B cell (primary cell): ENCODE measurements around the gene EDAR. TPM values are rescaled to one million over a fixed set of nuclear protein-coding genes. Genes with fewer than 3 reads are reported as not detected.

Source experiments
- ATAC-seq: fragments of 200-7000 bp; cut with Tn5 transposase; one replicate; pipeline ENCODE4 v1.10.0; 2021; ENCODE audit warnings: low read depth, mild to moderate bottlenecking, moderate number of reproducible peaks, moderate library complexity
- CTCF ChIA-PET: fragments of 350-600 bp; sonication (Branson Sonifier 250); formaldehyde crosslinking; loops from one replicate; lab custom pipeline; 2021; ENCODE audit warnings: antibody characterized with exemption, inconsistent platforms; lab: Charles Lee
- POLR2A ChIA-PET: fragments of 350-600 bp; sonication (Branson Sonifier 250); formaldehyde crosslinking; loops from one replicate; lab custom pipeline; 2021; ENCODE audit warnings: antibody characterized with exemption; lab: Charles Lee
- DNase-seq: peaks from one replicate; pipeline ENCODE4 v3.0.0; 2013
- H2AFZ ChIP-seq: 2 replicates; pipeline ENCODE4 v1.6.1; 2012; ENCODE audit warnings: mild to moderate bottlenecking, low read depth, low read length; ENCODE audit not compliant: insufficient read depth, poor library complexity, severe bottlenecking
- H3K27ac ChIP-seq, 2 donors: 1 replicate in 1 of 2; 2 replicates in 1 of 2; pipeline ENCODE4 v1.5.1; 2012 to 2013; ENCODE audit warnings: low read length in 2 of 2, mild to moderate bottlenecking in 2 of 2, moderate library complexity in 1 of 2
- H3K27me3 ChIP-seq, 4 experiments: fragments of 200-600 bp in 1 of 4; sonication (generic) in 1 of 4; replicated peaks in 1 of 4; 1 replicate in 2 of 4; 2 replicates in 2 of 4; pipeline versions ENCODE4 v1.6.1 to v1.7.0; 2013 to 2016; ENCODE audit warnings: low read length in 3 of 4, mild to moderate bottlenecking in 2 of 4, mixed read lengths in 1 of 4, moderate library complexity in 1 of 4; ENCODE audit not compliant: insufficient read depth in 4 of 4, control insufficient read depth in 3 of 4; ENCODE audit errors: control extremely low read depth in 1 of 4
- H3K36me3 ChIP-seq, 2 experiments: replicated peaks in 1 of 2; 1 replicate in 1 of 2; 2 replicates in 1 of 2; pipeline versions ENCODE4 v1.6.1 to v1.7.1; 2013; ENCODE audit warnings: low read length in 1 of 2; ENCODE audit not compliant: insufficient read depth in 2 of 2, control insufficient read depth in 1 of 2; ENCODE audit errors: control extremely low read depth in 1 of 2, extremely low read depth in 1 of 2
- H3K4me1 ChIP-seq, 2 donors: fragments of 200-600 bp in 1 of 2; sonication (generic) in 1 of 2; 1 replicate in 1 of 2; 2 replicates in 1 of 2; pipeline versions ENCODE4 v1.5.1 to v1.6.1; 2013 to 2017; ENCODE audit warnings: low read length in 2 of 2; ENCODE audit not compliant: control insufficient read depth in 2 of 2, insufficient read depth in 2 of 2
- H3K4me2 ChIP-seq: replicated peaks from 2 replicates; pipeline ENCODE3; 2012; ENCODE audit warnings: mild to moderate bottlenecking, low read depth, low read length; ENCODE audit not compliant: poor library complexity, severe bottlenecking
- H3K4me3 ChIP-seq, 5 experiments: fragments of 200-600 bp in 1 of 5; sonication (generic) in 1 of 5; 1 replicate in 3 of 5; 2 replicates in 2 of 5; pipeline versions ENCODE4 v1.5.1 to v1.7.0; 2011 to 2016; ENCODE audit warnings: low read length in 4 of 5, mild to moderate bottlenecking in 4 of 5, low read depth in 2 of 5, control low read depth in 1 of 5, moderate library complexity in 1 of 5; ENCODE audit not compliant: insufficient read depth in 1 of 5; ENCODE audit errors: control extremely low read depth in 1 of 5, extremely low read depth in 1 of 5
- H3K79me2 ChIP-seq: fragments of 200-600 bp; sonication (generic); one replicate; pipeline ENCODE4 v1.6.0; 2016; ENCODE audit warnings: low read length; ENCODE audit not compliant: control insufficient read depth, insufficient read depth
- H3K9ac ChIP-seq: fragments of 200-600 bp; sonication (generic); 2 replicates; pipeline ENCODE4 v1.6.1; 2017; ENCODE audit warnings: mild to moderate bottlenecking, low read length, moderate library complexity
- H3K9me3 ChIP-seq, 3 donors: one replicate each; pipeline versions ENCODE4 v1.6.1 to v1.7.1; 2013; ENCODE audit warnings: low read length in 2 of 3; ENCODE audit not compliant: control insufficient read depth in 2 of 3, insufficient read depth in 1 of 3; ENCODE audit errors: control extremely low read depth in 1 of 3
- H4K20me1 ChIP-seq: 2 replicates; pipeline ENCODE4 v1.6.0; 2012; ENCODE audit warnings: mild to moderate bottlenecking, low read length; ENCODE audit not compliant: insufficient read depth, control insufficient read depth, poor library complexity, severe bottlenecking
- H3K27ac Mint-ChIP-seq: one replicate; pipeline ENCODE4 v1.8.0; 2021; ENCODE audit warnings: mixed read lengths
- H3K27me3 Mint-ChIP-seq: one replicate; pipeline ENCODE4 v1.8.0; 2021; ENCODE audit warnings: mixed read lengths
- H3K4me1 Mint-ChIP-seq: one replicate; pipeline ENCODE4 v1.8.0; 2021; ENCODE audit warnings: mixed read lengths
- H3K4me3 Mint-ChIP-seq: one replicate; pipeline ENCODE4 v1.8.0; 2021; ENCODE audit warnings: mixed read lengths
- H3K9me3 Mint-ChIP-seq: one replicate; pipeline ENCODE4 v1.8.0; 2022; ENCODE audit warnings: mixed read lengths; ENCODE audit not compliant: insufficient read depth
- EZH2 ChIP-seq: IDR thresholded peaks from 2 replicates; pipeline ENCODE4 v1.6.1; 2012; ENCODE audit warnings: borderline replicate concordance, low read depth, mild to moderate bottlenecking, moderate library complexity, low read length; ENCODE audit not compliant: insufficient read depth, poor library complexity, severe bottlenecking
- WGBS: methylation state at CpG from one replicate; pipeline ENCODE4 v1.1.5; 2013; ENCODE audit warnings: missing lambda C conversion rate; ENCODE audit not compliant: insufficient coverage; 5-methylcytosine and 5-hydroxymethylcytosine counted together
- intact Hi-C: fragments of 100-400 bp; cut with micrococcal nuclease; formaldehyde crosslinking; loops from one replicate; pipeline ENCODE4 v1.10.0; 2022
- polyA plus RNA-seq: library from polyadenylated mRNA; depleted of rRNA; stranded (reverse); fragments of >200 nt; gene quantifications from 2 replicates; pipeline ENCODE4 v1.2.3, GENCODE V29; 2012
- total RNA-seq, 2 donors: library from RNA; stranded (reverse); fragments of 120-200 nt in 1 of 2; gene quantifications; 1 replicate in 1 of 2; 2 replicates in 1 of 2; pipeline versions ENCODE4 v1.2.3 to v1.2.4, GENCODE V29; 2013 to 2022
- TF ChIP-seq, protein P1 (sequence below): fragments of 200-600 bp; IDR thresholded peaks from one replicate; pipeline ENCODE4 v1.8.0; 2022; ENCODE audit warnings: antibody characterized with exemption, mild to moderate bottlenecking

The EDAR gene
- total and polyA plus RNA-seq, 2 donors (not counting 1 experiment from before 2014, with no cell fraction given): 0.03 TPM; not detected in 1

DNA sequence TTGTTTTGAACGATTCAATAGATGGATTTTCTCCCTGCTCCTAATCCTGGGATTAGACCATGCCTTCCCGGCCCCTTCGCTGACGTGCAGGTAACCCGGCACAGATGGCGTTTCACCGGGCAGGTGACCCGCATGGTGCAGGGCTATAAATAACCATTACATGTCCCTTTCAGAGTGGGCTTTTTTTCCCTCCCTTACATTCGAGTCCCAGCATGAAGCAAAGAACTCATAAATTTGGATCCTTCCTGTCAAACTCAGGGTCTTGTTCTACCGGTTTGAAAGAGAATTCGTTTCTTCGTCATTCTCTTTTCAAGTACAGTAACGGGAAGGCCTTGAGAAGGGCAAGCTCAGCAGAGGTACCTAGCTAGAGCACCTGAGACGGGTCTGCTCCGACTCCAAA is 46.1 kb downstream of the EDAR start:
- intact Hi-C loops: no loop called here
- ChIA-PET POLR2A (no interaction called here), CTCF (no interaction called here)
- ATAC-seq: no peak
- H3K27ac Mint-ChIP-seq: no peak overlapping the region
- H3K4me1 ChIP-seq: no peaks in the 10 kb centered on the region
- TF ChIP-seq, protein P1, sequence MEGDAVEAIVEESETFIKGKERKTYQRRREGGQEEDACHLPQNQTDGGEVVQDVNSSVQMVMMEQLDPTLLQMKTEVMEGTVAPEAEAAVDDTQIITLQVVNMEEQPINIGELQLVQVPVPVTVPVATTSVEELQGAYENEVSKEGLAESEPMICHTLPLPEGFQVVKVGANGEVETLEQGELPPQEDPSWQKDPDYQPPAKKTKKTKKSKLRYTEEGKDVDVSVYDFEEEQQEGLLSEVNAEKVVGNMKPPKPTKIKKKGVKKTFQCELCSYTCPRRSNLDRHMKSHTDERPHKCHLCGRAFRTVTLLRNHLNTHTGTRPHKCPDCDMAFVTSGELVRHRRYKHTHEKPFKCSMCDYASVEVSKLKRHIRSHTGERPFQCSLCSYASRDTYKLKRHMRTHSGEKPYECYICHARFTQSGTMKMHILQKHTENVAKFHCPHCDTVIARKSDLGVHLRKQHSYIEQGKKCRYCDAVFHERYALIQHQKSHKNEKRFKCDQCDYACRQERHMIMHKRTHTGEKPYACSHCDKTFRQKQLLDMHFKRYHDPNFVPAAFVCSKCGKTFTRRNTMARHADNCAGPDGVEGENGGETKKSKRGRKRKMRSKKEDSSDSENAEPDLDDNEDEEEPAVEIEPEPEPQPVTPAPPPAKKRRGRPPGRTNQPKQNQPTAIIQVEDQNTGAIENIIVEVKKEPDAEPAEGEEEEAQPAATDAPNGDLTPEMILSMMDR: no peak
- TF ChIP-seq EZH2: no peak
- H3K27ac ChIP-seq: no peak overlapping the region
- no peak for DNase-seq
- H3K79me2 ChIP-seq: no peaks in the 10 kb centered on the region
- no peaks in the 10 kb centered on the region for H4K20me1 ChIP-seq
- H3K4me3 ChIP-seq: no peak overlapping the region
- peaks cover 5% of the 10 kb centered on the region for H3K4me1 Mint-ChIP-seq
- H3K4me2 ChIP-seq: no peak overlapping the region
- no peaks in the 10 kb centered on the region for H3K27me3 ChIP-seq
- 90% methylated on average over 12 of the region's 15 CpGs for WGBS
- H3K36me3 ChIP-seq: no peaks in the 10 kb centered on the region
- no peak overlapping the region for H2AFZ ChIP-seq
- H3K27me3 Mint-ChIP-seq: peaks cover 5% of the 10 kb centered on the region
- peaks cover 0 to 24% (median 14%) of the 10 kb centered on the region in 3 donors for H3K9me3 ChIP-seq
- no peak overlapping the region for H3K4me3 Mint-ChIP-seq
- no peak overlapping the region for H3K9ac ChIP-seq
- H3K9me3 Mint-ChIP-seq: peaks cover 6% of the 10 kb centered on the region

DNA sequence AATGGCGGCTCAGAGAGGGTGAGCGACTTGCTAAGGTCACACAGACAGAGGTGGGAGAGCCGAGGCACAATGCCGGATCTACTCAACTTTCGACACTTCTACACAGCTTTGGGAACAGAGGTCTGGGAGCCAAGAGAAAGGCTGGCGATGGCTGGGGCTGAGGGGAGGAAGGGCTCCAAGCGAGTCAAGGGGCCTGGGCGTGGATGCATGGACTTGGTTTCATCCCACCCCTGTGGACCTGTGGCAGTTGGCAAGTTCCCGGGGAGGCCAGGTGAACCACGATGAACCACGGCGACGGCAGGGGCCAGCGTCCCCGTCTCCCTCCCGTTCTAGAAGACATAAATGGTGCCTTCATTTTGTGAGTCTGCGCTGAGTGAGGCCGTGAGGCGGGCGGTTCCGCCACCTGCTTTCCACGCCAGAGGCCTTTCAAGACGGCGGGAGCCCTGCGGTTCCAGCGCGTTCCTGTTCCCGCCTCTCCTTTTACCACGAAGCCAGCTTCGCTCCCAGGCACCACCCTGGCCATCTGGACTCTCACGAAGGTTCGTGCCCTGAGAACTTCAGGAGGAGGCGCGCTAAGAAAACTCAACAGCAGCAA is 46.7 kb downstream of the EDAR start:
- no peak overlapping the region for H3K27ac Mint-ChIP-seq
- WGBS: 95% methylated on average over 30 of the region's 34 CpGs
- no peak overlapping the region for H3K4me3 Mint-ChIP-seq
- peaks cover 5% of the 10 kb centered on the region for H3K4me1 Mint-ChIP-seq
- ATAC-seq (no peak), DNase-seq (no peak)
- Histone ChIP-seq H3K27me3 (no peaks in the 10 kb centered on the region), H3K79me2 (no peaks in the 10 kb centered on the region), H4K20me1 (no peaks in the 10 kb centered on the region), H3K9me3 (peaks cover 0 to 20% (median 11%) of the 10 kb centered on the region in 3 donors), H3K4me1 (no peaks in the 10 kb centered on the region), H3K9ac (no peak overlapping the region), H3K36me3 (no peaks in the 10 kb centered on the region), H3K4me3 (no peak overlapping the region), H3K27ac (no peak overlapping the region), H2AFZ (no peak overlapping the region), H3K4me2 (no peak overlapping the region)
- CTCF ChIA-PET: no interaction called here
- H3K9me3 Mint-ChIP-seq: peaks cover 4% of the 10 kb centered on the region
- POLR2A ChIA-PET: no interaction called here
- intact Hi-C loops: no loop called here
- peaks cover 5% of the 10 kb centered on the region for H3K27me3 Mint-ChIP-seq
- TF ChIP-seq, protein P1: no peak
- TF ChIP-seq EZH2: no peak
